ENCODE data around the gene ELK1. TPM values are rescaled to one million over a fixed set of nuclear protein-coding genes. Genes with fewer than 3 reads are reported as not detected.

ELK1 gene
- total RNA-seq, 1 experiment from 2014 or later: 48.8 TPM

DNA sequence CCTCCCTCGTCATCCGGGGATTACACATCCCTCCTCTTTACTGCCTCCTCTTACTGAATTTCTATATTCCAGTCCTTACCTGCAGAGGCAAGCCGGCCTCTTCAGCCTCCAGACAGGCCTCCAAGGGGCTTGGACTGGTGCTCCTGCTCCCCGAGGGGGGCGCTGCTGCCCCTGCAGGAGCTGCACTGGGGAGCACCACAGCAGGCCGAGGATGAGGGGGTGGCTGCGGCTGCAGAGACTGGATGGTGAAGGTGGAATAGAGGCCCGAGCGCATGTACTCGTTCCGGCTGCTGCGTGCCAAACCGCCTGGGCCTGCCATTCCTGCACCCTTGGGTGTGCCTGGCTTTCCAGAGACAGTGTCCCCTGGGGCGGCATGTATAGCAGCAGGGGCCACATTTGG, 11.5 kb downstream of the ELK1 start:
- ChIA-PET POLR2A (no interaction called here), CTCF (no interaction called here)
- intact Hi-C loops (cut with micrococcal nuclease): no loop called here
- DNase-seq (ENCODE audit: unreplicated experiment): no peak
- H3K4me1 Mint-ChIP-seq (ENCODE audit: insufficient read depth, unreplicated experiment): no peaks in the 10 kb centered on the region
- no peak overlapping the region for H3K27ac Mint-ChIP-seq (ENCODE audit: low read depth, unreplicated experiment)
- peaks cover 18% of the 10 kb centered on the region for H3K9me3 Mint-ChIP-seq (ENCODE audit: unreplicated experiment)
- TF ChIP-seq, protein P1, sequence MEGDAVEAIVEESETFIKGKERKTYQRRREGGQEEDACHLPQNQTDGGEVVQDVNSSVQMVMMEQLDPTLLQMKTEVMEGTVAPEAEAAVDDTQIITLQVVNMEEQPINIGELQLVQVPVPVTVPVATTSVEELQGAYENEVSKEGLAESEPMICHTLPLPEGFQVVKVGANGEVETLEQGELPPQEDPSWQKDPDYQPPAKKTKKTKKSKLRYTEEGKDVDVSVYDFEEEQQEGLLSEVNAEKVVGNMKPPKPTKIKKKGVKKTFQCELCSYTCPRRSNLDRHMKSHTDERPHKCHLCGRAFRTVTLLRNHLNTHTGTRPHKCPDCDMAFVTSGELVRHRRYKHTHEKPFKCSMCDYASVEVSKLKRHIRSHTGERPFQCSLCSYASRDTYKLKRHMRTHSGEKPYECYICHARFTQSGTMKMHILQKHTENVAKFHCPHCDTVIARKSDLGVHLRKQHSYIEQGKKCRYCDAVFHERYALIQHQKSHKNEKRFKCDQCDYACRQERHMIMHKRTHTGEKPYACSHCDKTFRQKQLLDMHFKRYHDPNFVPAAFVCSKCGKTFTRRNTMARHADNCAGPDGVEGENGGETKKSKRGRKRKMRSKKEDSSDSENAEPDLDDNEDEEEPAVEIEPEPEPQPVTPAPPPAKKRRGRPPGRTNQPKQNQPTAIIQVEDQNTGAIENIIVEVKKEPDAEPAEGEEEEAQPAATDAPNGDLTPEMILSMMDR (IDR thresholded peaks at IDR 0.05; ENCODE audit: unreplicated experiment): no peak
- no TSS peak for BruUV-seq (replicated peaks)
- peaks cover 44% of the 10 kb centered on the region for H3K36me3 Mint-ChIP-seq (ENCODE audit: insufficient read depth, unreplicated experiment)
- H3K27me3 Mint-ChIP-seq (ENCODE audit: insufficient read depth, unreplicated experiment): no peaks in the 10 kb centered on the region
- no peak overlapping the region for H3K4me3 Mint-ChIP-seq (ENCODE audit: unreplicated experiment)

GRCh38 chrX:47637546-47638195, 12.7 kb downstream of the ELK1 start:
- Mint-ChIP-seq H3K4me3 (ENCODE audit: unreplicated experiment) (no peak overlapping the region), H3K9me3 (ENCODE audit: unreplicated experiment) (peaks cover 18% of the 10 kb centered on the region), H3K27ac (ENCODE audit: low read depth, unreplicated experiment) (no peak overlapping the region), H3K27me3 (ENCODE audit: insufficient read depth, unreplicated experiment) (no peaks in the 10 kb centered on the region), H3K4me1 (ENCODE audit: insufficient read depth, unreplicated experiment) (no peaks in the 10 kb centered on the region), H3K36me3 (ENCODE audit: insufficient read depth, unreplicated experiment) (peaks cover 43% of the 10 kb centered on the region)
- DNase-seq (ENCODE audit: unreplicated experiment): no peak
- BruUV-seq (replicated peaks): no TSS peak
- CTCF ChIA-PET: no interaction called here
- POLR2A ChIA-PET: no interaction called here
- intact Hi-C loops (cut with micrococcal nuclease): no loop called here
- TF ChIP-seq, protein P1 (IDR thresholded peaks at IDR 0.05; ENCODE audit: unreplicated experiment): no peak

GRCh38 chrX:47634871-47635575, 15.3 kb downstream of the ELK1 start:
- peaks cover 8% of the 10 kb centered on the region for H3K9me3 Mint-ChIP-seq (ENCODE audit: unreplicated experiment)
- CTCF ChIA-PET: no interaction called here

More at GRCh38 chrX:47634871-47635575, 15.3 kb downstream of the ELK1 start:
- intact Hi-C loops (cut with micrococcal nuclease): no loop called here
- POLR2A ChIA-PET: no interaction called here
- Mint-ChIP-seq H3K27me3 (ENCODE audit: insufficient read depth, unreplicated experiment) (no peaks in the 10 kb centered on the region), H3K4me3 (ENCODE audit: unreplicated experiment) (no peak overlapping the region), H3K36me3 (ENCODE audit: insufficient read depth, unreplicated experiment) (peaks cover 28% of the 10 kb centered on the region), H3K27ac (ENCODE audit: low read depth, unreplicated experiment) (no peak overlapping the region), H3K4me1 (ENCODE audit: insufficient read depth, unreplicated experiment) (no peaks in the 10 kb centered on the region)
- TF ChIP-seq, protein P1 (IDR thresholded peaks at IDR 0.05; ENCODE audit: unreplicated experiment): no peak
- no peak for DNase-seq (ENCODE audit: unreplicated experiment)
- BruUV-seq (replicated peaks): no TSS peak
